ENCODE results near the gene SLC1A5.

The SLC1A5 gene

DNA sequence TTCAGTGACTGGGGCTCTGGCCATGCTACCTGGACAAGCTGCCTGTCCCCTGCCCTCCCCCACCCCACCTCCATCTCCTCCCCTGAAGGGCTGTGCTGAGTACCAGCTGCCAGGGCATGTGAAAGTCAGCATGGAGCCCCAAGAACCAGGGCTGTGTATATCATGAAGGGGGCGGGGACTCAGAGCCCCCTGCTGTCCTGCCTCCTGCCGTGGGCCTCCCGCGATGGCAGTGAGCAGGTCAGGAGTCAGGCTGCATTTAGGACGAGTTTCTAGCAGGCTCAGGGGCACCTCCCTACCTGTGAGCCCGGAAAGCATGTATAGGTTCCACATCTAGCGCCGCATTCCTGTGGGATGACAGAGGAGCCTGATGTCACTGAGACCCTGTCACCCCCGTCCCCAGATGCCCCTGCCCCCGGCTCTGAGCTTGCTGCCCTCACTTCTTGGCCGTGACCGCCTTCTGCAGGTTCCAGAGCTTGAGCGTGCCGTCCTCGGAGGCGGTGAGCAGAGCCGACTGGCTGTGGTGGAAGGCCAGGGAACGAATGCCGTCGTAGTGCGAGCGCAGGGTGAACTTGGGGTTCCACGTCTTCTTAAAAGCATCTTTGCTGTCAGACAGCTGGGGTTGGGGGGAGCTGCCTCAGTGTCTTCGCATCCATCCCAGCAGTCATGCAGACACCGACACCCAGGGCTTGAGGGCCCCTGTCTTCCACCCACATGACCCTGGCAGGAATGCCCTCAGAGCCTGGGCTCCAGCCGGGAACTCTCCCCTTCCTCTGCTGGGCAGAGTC is 63.2 kb downstream of the SLC1A5 start:
- DNase-seq (ENCODE audit: low read depth), result no peak

Data from stimulated activated CD8-positive, alpha-beta memory T cell treated with anti-CD3 and anti-CD28 coated beads, Interleukin-12 subunit alpha, Interleukin-12 subunit beta, amount 100 ng/mL, for 1 hour (primary cell).